ENCODE measurements around the gene SFTA2. TPM values are rescaled to one million over a fixed set of nuclear protein-coding genes. Genes with fewer than 3 reads are reported as not detected.

The SFTA2 gene
- total RNA-seq, 4 donors from 2014 or later, result 0.36 TPM; not detected in 3

- intact Hi-C loops (cut with DNase I; ENCODE audit: low total_unique reads), result no loop called here
- no peak for TF ChIP-seq CTCF (IDR thresholded peaks at IDR 0.05)
- 15 to 16% methylated on average over 15 of the region's 15 CpGs for WGBS, 2 donors
- DNase-seq (ENCODE audit: low spot score in 2 of 2), result peak; percentile 50 to 87
- no peak overlapping the region for H3K4me3 ChIP-seq (ENCODE audit: low read depth, poor library complexity, severe bottlenecking)
Measured at GRCh38 chr6:30942338-30943060, 10.5 kb upstream of the SFTA2 start.

- 57 to 61% methylated on average over 16 of the region's 16 CpGs for WGBS, 2 donors
- no peak for TF ChIP-seq CTCF (IDR thresholded peaks at IDR 0.05)
- no peak for TF ChIP-seq POLR2A (IDR thresholded peaks at IDR 0.05)
- DNase-seq (ENCODE audit: low spot score in 2 of 2), result no peak
- intact Hi-C loops (cut with DNase I; ENCODE audit: low total_unique reads), result no loop called here
- no peak within 1 kb of the TSS for H3K4me3 ChIP-seq (ENCODE audit: low read depth, poor library complexity, severe bottlenecking)
Measured at GRCh38 chr6:30940361-30940986, 8.5 kb upstream of the SFTA2 start, which contains the start of gene MUCL3. Gene MUCL3, plus strand, starts transcription at chr6:30940973. Its CDS starts 27 bp downstream, at chr6:30941000.

- TF ChIP-seq POLR2A (IDR thresholded peaks at IDR 0.05) (no peak), CTCF (IDR thresholded peaks at IDR 0.05) (no peak)
- WGBS, 2 donors, result 47 to 48% methylated on average over 3 of the region's 3 CpGs
- no peak overlapping the region for H3K4me3 ChIP-seq (ENCODE audit: low read depth, poor library complexity, severe bottlenecking)
- intact Hi-C loops (cut with DNase I; ENCODE audit: low total_unique reads), result no loop called here
- no peak for DNase-seq (ENCODE audit: low spot score in 2 of 2)
Measured at GRCh38 chr6:30939473-30939872, 7.5 kb upstream of the SFTA2 start.

GRCh38 chr6:30938730-30939129, 6.8 kb upstream of the SFTA2 start:
- DNase-seq (ENCODE audit: low spot score in 2 of 2), result no peak
- intact Hi-C loops (cut with DNase I; ENCODE audit: low total_unique reads), result no loop called here
- 41 to 51% methylated on average over 4 of the region's 4 CpGs for WGBS, 2 donors
- H3K4me3 ChIP-seq (ENCODE audit: low read depth, poor library complexity, severe bottlenecking), result no peak overlapping the region
- TF ChIP-seq POLR2A (IDR thresholded peaks at IDR 0.05) (no peak), CTCF (IDR thresholded peaks at IDR 0.05) (no peak)

GRCh38 chr6:30937265-30937664, 5.3 kb upstream of the SFTA2 start:
- H3K4me3 ChIP-seq (ENCODE audit: low read depth, poor library complexity, severe bottlenecking), result no peak overlapping the region
- no peak for DNase-seq (ENCODE audit: low spot score in 2 of 2)
- WGBS, 2 donors, result 76 to 85% methylated on average over 6 of the region's 6 CpGs
- intact Hi-C loops (cut with DNase I; ENCODE audit: low total_unique reads), result no loop called here
- TF ChIP-seq CTCF (IDR thresholded peaks at IDR 0.05) (no peak), POLR2A (IDR thresholded peaks at IDR 0.05) (no peak)
